ENCODE measurements around the gene BBS7.

Gene BBS7

GRCh38 chr4:121792966-121793365, 77.3 kb downstream of the BBS7 start:
- Histone ChIP-seq H3K36me3 (ENCODE audit: insufficient read depth, low read length) (no peaks in the 10 kb centered on the region), H3K4me1 (ENCODE audit: insufficient read depth, low read length) (peaks cover 18% of the 10 kb centered on the region), H3K9ac (ENCODE audit: low read depth, low read length) (no peak overlapping the region), H3K9me3 (ENCODE audit: control insufficient read depth, insufficient read depth, low read length) (no peaks in the 10 kb centered on the region)

DNA sequence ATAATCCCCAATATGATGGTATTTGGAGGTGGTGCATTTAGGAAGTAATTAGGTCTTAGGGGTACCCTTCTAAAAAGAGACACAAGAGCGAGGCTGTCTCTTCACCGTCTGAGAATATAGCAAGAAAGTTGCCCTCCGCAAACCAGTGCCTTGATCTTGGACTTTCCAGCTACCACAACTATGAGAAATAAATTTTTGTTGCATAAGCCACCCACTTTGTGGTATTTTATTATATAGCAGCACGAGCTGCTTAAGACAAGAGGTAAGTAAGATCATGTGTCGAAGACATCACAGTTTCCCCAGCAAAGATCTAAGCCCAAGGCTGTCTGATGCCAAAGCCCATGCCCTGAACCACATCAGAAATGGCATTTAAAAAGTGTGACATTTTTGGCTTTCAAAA, 78.8 kb downstream of the BBS7 start:
- Histone ChIP-seq H3K9ac (ENCODE audit: low read depth, low read length) (no peak overlapping the region), H3K4me1 (ENCODE audit: insufficient read depth, low read length) (peaks cover 18% of the 10 kb centered on the region), H3K9me3 (ENCODE audit: control insufficient read depth, insufficient read depth, low read length) (no peaks in the 10 kb centered on the region), H3K36me3 (ENCODE audit: insufficient read depth, low read length) (no peaks in the 10 kb centered on the region)

GRCh38 chr4:121790976-121791375, 79.3 kb downstream of the BBS7 start:
- Histone ChIP-seq H3K9ac (ENCODE audit: low read depth, low read length) (no peak overlapping the region), H3K4me1 (ENCODE audit: insufficient read depth, low read length) (peaks cover 14% of the 10 kb centered on the region)

GRCh38 chr4:121789960-121790829, 80.1 kb downstream of the BBS7 start:
- Histone ChIP-seq H3K4me1 (ENCODE audit: insufficient read depth, low read length) (peaks cover 7% of the 10 kb centered on the region), H3K36me3 (ENCODE audit: insufficient read depth, low read length) (no peaks in the 10 kb centered on the region), H3K9ac (ENCODE audit: low read depth, low read length) (no peak overlapping the region), H3K9me3 (ENCODE audit: control insufficient read depth, insufficient read depth, low read length) (no peaks in the 10 kb centered on the region)

More at GRCh38 chr4:121790976-121791375, 79.3 kb downstream of the BBS7 start:
- no peaks in the 10 kb centered on the region for H3K9me3 ChIP-seq (ENCODE audit: control insufficient read depth, insufficient read depth, low read length)
- H3K36me3 ChIP-seq (ENCODE audit: insufficient read depth, low read length), result no peaks in the 10 kb centered on the region

GRCh38 chr4:121789455-121789854, 80.8 kb downstream of the BBS7 start:
- Histone ChIP-seq H3K36me3 (ENCODE audit: insufficient read depth, low read length) (no peaks in the 10 kb centered on the region), H3K9me3 (ENCODE audit: control insufficient read depth, insufficient read depth, low read length) (no peaks in the 10 kb centered on the region), H3K9ac (ENCODE audit: low read depth, low read length) (no peak overlapping the region), H3K4me1 (ENCODE audit: insufficient read depth, low read length) (peaks cover 2% of the 10 kb centered on the region)

- no peak overlapping the region for H3K9ac ChIP-seq (ENCODE audit: low read depth, low read length)
- H3K4me1 ChIP-seq (ENCODE audit: insufficient read depth, low read length), result no peaks in the 10 kb centered on the region; the same call in 1 of the 2 replicates
- H3K9me3 ChIP-seq (ENCODE audit: control insufficient read depth, insufficient read depth, low read length), result no peaks in the 10 kb centered on the region
Measured at GRCh38 chr4:121788896-121789295, 81.4 kb downstream of the BBS7 start.

GRCh38 chr4:121786221-121786620, 84.1 kb downstream of the BBS7 start:
- H3K36me3 ChIP-seq (ENCODE audit: insufficient read depth, low read length), result no peaks in the 10 kb centered on the region
- H3K4me1 ChIP-seq (ENCODE audit: insufficient read depth, low read length), result no peaks in the 10 kb centered on the region; the same call in 1 of the 2 replicates
- no peak overlapping the region for H3K9ac ChIP-seq (ENCODE audit: low read depth, low read length)
- no peaks in the 10 kb centered on the region for H3K9me3 ChIP-seq (ENCODE audit: control insufficient read depth, insufficient read depth, low read length)

More at GRCh38 chr4:121788896-121789295, 81.4 kb downstream of the BBS7 start:
- no peaks in the 10 kb centered on the region for H3K36me3 ChIP-seq (ENCODE audit: insufficient read depth, low read length)

- Histone ChIP-seq H3K9me3 (ENCODE audit: control insufficient read depth, insufficient read depth, low read length) (no peaks in the 10 kb centered on the region), H3K9ac (ENCODE audit: low read depth, low read length) (no peak overlapping the region), H3K36me3 (ENCODE audit: insufficient read depth, low read length) (no peaks in the 10 kb centered on the region), H3K4me1 (ENCODE audit: insufficient read depth, low read length) (no peaks in the 10 kb centered on the region; the same call in 1 of the 2 replicates)
Measured at GRCh38 chr4:121785479-121785878, 84.8 kb downstream of the BBS7 start.

GRCh38 chr4:121784975-121785374, 85.3 kb downstream of the BBS7 start:
- Histone ChIP-seq H3K9ac (ENCODE audit: low read depth, low read length) (no peak overlapping the region), H3K4me1 (ENCODE audit: insufficient read depth, low read length) (no peaks in the 10 kb centered on the region; the same call in 1 of the 2 replicates), H3K36me3 (ENCODE audit: insufficient read depth, low read length) (no peaks in the 10 kb centered on the region), H3K9me3 (ENCODE audit: control insufficient read depth, insufficient read depth, low read length) (no peaks in the 10 kb centered on the region)

GRCh38 chr4:121784401-121784800, 85.9 kb downstream of the BBS7 start:
- H3K36me3 ChIP-seq (ENCODE audit: insufficient read depth, low read length), result no peaks in the 10 kb centered on the region
- H3K9ac ChIP-seq (ENCODE audit: low read depth, low read length), result no peak overlapping the region
- H3K9me3 ChIP-seq (ENCODE audit: control insufficient read depth, insufficient read depth, low read length), result no peaks in the 10 kb centered on the region
- no peaks in the 10 kb centered on the region; the same call in 1 of the 2 replicates for H3K4me1 ChIP-seq (ENCODE audit: insufficient read depth, low read length)

DNA sequence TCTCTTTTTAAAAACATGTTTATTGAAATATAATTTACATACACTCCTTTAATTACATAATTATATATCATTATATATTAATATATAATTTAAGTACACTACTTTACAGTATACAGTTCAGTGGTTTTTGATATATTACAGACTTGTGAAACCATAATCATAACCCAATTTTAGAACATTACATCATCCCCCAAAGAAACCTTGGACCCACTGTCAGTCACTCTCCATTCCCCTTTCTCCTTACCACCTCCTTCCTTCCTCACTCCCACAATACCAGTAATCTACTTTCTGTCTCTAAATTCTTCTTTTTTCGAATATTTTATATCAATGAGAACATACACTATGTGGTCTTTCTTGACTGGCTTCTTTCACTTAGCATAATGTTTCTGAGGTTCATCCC, 87.1 kb downstream of the BBS7 start:
- no peaks in the 10 kb centered on the region for H3K36me3 ChIP-seq (ENCODE audit: insufficient read depth, low read length)
- H3K9me3 ChIP-seq (ENCODE audit: control insufficient read depth, insufficient read depth, low read length), result no peaks in the 10 kb centered on the region
- no peak overlapping the region for H3K9ac ChIP-seq (ENCODE audit: low read depth, low read length)
- no peaks in the 10 kb centered on the region; the same call in 1 of the 2 replicates for H3K4me1 ChIP-seq (ENCODE audit: insufficient read depth, low read length)

DNA sequence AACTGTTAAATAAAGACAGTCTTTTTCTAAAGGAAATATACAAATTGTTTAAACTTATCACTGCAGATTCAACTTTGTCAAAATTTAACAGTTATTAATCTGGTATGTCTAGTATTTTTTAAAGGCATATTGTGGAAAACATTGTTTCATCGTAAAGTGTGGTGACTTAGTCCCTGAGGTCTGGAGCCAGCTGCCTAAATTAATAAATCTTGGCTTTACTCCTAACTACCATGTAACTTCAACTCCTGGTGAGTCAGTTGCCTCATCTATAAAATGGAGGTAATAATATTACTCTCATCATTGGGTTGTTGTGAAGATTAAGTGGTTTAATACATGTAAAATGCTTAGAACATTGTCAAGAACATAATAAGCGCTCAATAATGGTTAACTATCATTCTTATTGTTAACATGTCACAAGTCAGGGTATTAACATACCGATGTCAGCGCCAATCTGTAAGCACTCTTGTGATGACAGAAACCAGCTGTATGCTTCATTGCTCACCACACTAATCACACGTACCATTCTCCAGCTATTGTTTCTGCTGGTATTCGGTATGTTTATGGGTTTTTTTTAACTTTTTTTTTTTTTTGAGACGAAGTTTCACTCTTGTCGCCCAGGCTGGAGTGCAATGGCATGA, 91.2 kb downstream of the BBS7 start:
- Histone ChIP-seq H3K36me3 (ENCODE audit: insufficient read depth, low read length) (no peaks in the 10 kb centered on the region), H3K4me1 (ENCODE audit: insufficient read depth, low read length) (peaks cover 5% of the 10 kb centered on the region; the same call in 1 of the 2 replicates), H3K9ac (ENCODE audit: low read depth, low read length) (no peak overlapping the region), H3K9me3 (ENCODE audit: control insufficient read depth, insufficient read depth, low read length) (no peaks in the 10 kb centered on the region)

- H3K36me3 ChIP-seq (ENCODE audit: insufficient read depth, low read length), result no peaks in the 10 kb centered on the region
- H3K4me1 ChIP-seq (ENCODE audit: insufficient read depth, low read length), result peaks cover 9% of the 10 kb centered on the region; the same call in 1 of the 2 replicates
- H3K9ac ChIP-seq (ENCODE audit: low read depth, low read length), result no peak overlapping the region
- no peaks in the 10 kb centered on the region for H3K9me3 ChIP-seq (ENCODE audit: control insufficient read depth, insufficient read depth, low read length)
Measured at GRCh38 chr4:121777625-121778024, 92.6 kb downstream of the BBS7 start.

DNA sequence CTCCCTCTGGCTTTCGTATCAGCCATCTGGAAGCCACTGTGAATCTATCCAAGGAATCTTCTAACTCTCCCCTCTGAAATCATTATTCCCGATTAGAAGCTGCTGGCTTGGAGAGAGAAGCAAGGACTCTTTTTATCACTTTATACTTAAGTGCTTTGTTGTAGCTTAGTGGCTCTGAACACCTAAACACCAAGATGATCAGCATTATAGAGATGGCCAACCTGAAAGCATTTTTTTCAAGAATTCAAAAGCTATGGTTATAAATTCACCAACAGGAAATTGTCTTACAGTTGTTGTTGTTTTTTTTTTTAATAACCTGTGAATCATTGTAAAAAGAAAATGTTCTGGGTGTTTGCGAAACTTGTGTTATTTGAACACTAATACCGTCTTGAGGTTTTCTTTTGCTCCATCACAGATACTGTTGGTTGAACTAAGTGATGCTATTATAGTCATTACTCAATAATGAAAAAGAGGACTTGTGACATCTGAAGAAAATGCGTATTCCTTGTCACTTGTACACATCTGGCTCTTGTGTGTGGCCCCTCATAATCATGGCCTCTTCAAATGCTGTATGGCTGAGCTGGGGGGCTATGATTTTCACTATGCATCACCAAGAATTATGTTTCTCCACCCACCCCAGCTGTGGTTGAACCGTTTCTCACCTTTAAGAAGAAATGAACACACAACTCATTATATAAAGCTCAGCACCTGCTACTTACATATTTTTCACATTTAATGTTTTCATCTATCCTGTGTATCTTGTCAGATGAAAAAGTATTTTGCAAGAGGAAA, 93.5 kb downstream of the BBS7 start:
- Histone ChIP-seq H3K9ac (ENCODE audit: low read depth, low read length) (no peak overlapping the region), H3K4me1 (ENCODE audit: insufficient read depth, low read length) (peaks cover 9% of the 10 kb centered on the region; the same call in 1 of the 2 replicates), H3K9me3 (ENCODE audit: control insufficient read depth, insufficient read depth, low read length) (no peaks in the 10 kb centered on the region), H3K36me3 (ENCODE audit: insufficient read depth, low read length) (no peaks in the 10 kb centered on the region)
